GM21723 (cell line): ENCODE data around the gene SETD5.

ENCODE experiments used
- ATAC-seq: cut with Tn5 transposase; IDR thresholded peaks from one replicate; pipeline ENCODE4 v1.9.1; 2021; ENCODE audit warnings: mild to moderate bottlenecking, moderate library complexity; ENCODE audit not compliant: unreplicated experiment

The SETD5 gene

DNA sequence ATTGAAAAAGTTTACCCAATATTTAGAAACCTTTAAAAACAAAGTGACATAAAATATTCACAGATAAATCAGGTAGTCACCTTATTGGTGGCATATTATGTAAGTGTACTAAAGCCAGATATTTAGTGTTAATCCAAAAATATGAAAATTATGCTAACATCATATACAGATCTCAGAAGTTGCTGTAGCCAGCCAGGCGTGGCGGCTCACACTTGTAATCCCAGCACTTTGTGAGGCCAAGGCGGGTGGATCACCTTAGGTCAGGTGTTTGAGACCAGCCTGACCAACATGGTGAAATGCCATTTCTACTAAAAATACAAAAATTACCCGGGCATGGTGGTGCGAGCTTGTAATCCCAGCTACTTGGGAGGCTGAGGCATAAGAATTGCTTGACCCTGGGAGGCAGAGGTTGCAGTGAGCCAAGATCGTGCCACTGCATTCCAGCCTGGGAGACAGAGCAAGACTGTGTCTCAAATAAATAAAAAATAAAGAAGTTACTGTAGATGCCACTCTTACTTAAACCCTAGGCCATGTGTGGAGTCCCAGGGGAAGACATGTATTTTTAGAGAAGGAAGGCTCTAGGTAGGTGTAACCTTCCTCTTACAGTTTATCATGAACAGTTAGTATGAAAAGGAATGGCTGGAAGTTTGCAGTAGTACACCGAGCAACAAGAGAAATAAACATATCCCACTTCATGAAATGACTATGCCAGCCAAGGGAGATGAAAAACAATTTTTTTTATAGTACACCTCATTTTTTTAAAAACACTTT lies 9.6 kb downstream of the SETD5 start:
- ATAC-seq: no peak

DNA sequence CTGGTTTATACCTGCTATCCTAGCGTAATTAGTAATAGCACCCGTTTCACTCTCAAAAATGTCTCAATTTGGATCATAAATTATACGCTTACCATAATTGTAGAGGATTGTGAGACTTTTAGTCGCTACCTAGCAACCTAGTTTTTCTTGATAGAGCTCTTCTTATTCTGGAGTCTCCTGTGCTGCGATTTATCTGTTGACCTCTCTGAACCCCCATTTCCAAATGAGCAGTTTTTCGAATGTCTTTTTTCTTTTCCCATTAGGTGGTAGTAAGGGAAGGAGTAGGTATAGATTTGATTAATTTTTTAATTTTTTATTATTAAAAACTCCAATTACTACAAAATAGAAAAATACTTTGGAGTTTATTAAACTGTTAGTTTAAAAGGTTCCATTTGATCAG lies 10.6 kb downstream of the SETD5 start:
- no peak for ATAC-seq

DNA sequence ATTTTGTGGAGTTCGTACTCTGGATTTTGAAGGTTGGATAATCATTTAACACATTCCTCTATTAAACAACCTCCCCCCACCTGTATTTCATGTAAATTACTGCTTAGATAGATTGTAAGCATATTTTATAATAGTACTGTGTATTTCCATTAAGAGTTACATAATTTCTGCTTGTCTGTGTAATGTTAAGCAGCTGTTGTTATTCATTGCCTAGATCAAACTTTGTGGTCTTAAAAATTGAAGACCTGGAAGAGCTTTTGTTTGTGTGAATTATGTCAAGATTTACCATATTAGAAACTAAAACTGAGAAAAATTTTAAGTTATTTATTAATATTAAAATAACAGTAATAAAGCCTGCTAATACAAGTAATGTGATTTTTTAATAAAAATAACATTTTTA lies 11.1 kb downstream of the SETD5 start:
- no peak for ATAC-seq

DNA sequence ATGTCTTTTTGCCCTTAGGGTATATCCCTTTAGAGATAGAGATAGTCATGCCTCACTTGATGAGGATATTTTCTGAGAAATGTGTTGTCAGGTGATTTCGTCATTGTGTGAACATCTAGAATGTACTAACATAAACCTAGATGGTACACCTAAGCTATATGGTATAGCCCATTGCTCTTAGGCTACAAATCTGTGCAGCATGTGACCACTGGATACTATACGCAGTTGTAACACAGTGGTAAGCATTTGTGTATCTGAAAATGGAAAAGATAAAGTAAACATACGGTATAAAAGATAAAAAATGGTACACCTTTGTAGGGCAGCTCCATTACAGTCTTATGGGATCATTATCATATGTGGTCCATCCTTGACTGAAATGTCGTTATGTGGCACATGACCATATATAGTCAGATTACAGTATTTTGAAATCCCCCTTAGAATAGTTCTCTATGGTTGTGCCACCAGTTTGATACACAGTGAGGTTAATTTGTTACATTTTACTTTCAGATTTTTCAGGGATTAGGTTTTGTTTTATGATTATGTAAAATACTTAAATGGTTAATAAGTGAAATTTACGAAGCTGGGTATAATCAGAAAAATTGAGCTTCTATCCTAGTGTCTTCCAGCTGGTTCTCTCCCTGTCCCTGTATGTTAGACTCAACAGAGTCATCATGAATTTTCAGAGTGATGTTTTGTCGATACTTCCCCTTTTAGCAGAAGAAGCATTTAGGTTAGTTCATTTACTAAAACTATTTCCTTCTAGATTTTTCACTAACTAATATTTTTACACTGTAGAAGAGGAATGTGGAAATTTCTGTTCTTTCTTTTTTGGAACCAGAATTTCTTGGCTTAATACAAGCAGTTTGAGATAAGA lies 12.8 kb downstream of the SETD5 start:
- no peak for ATAC-seq

DNA sequence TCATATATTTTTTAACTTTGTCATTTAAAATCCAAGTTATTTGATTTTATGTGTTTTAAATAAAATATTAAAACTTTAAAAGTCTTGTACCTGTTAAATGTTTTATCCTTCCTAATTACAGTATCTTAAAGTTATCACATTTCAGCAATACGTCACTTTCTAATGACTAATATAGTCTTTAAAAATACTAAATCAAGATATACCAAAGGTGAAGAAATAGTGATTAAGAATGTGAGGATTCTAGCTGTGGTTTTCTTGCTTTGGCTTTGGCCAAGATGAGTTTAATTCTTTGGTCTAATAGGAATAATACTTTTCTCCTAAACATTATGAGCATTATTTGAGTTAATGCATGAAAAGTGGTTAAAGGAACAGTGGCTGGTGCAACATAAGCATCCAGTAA lies 13.9 kb downstream of the SETD5 start:
- ATAC-seq: no peak

DNA sequence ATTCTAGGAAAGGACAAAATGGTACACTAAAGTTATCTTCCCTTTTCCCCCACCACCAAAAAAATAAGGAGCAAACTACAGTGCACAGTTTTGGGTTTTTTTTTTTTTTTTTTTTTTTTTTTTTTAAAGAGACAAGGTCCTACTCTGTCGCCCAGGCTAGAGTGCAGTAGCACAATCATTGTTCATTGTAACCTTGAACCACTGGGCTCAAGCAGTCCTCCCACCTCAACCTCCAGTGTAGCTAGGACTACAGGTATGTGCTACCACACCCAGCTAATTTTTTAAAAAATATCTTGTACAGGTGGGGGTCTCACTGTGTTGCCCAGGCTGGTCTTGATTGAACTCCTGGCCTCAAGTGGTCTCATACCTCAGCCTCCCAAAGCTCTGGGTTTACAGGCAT lies 14.9 kb downstream of the SETD5 start:
- no peak for ATAC-seq

DNA sequence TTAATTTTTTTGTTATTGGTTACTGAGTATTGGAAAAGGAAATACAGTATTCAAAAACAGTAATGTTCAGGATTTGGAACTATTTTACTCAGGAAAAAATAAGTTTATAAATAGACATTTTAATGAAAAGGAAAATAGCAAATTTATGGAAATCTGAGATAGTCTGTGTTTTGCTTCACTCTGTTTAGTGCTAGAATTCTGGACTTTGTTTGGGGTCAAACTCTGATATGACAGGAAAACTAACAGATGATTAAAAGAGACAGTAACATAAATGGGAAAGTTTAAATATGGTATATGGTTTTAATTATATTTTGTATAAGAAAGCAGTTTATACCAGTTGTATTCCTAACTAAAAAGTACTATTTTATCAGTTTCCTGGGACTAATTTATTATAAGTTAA lies 17.4 kb downstream of the SETD5 start:
- ATAC-seq: no peak

DNA sequence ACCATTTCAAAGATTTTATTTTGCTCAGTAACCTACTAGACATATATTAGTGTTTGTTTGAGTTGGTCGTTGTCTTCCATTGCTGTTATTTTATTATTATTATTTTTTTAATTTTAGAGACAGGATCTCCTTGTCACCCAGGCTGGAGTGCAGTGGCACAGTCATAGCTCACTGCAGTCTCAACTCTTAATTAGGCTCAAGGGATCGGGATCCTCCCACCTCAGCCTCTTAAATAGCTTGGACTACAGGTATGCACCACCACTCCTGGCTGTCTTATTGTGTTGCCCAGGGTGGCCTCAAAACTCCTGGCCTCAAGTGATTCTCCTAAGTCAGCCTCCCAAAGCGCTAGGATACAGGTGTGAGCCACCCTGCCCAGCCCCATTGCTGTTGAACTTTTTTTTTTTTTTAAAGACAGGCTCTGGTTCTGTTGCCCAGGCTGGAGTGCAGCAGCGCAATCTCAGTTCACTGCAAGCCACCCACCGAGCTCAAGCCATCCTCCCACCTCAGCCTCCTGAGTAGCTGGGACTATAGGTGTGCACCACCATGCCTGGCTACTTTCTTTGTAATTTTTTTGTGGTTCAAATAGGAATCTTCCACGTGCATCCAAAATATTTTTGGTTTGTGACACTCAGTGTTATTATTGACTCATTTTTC lies 18.2 kb downstream of the SETD5 start:
- ATAC-seq: no peak

DNA sequence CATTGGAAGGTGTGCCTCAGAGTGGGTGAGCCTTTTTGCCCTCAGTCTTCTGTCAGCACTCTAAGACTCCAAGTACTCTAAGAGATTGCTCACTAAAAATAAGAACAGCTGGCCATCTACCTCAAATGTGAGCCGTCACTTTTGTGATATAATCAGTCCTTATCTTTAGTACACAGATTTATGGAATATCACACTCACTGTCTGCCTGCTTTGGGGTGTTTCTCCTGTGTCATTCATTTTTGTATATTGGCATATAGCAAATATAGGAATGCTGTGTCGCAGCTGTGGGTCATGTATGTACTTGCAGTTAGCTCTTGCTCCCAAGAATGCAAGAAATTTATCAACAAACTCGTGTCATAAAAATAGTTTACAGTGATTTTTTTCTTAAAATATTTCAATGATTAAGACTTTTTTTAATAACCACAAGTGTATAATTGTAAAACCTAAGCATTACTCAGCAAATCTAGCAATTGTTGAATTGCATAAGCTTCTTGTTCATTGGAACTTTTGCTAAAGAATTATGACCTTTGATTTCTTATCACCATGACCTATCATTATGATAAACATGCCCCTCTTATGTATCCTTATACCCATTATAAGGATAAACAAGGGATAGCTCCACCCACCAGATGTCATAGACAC lies 18.8 kb downstream of the SETD5 start:
- ATAC-seq: no peak

DNA sequence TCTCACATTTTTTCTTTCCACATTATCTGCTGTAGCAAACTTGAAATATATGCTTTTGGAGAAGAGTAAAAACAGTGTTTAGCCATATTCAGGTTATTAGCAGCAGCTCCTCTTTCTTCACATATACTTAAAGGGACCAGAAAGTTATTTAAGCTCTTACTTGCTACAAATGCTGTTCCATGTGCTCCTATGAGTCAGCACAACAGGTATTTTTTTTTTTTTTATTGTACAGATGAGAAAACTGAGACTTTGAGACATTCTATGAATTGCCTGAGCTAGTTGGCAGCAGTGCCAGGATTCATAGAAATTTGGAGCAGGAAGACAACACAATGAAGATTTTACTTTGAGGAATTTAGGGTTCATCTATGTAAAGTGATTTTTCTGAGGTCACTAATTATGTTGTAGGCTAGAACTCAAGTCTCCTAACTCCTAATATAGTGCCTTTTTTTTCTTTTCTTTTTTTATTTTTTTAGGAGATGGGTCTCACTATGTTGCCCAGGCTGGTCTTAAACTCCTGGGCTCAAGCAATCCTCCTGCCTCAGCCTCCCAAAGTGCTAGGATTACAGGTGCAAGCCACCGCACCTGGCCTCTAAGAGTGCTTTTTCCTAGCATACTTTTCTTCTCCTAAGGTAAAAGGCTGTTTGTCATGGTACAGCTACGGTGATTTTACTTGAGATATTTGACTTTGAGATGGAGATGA lies 23.6 kb downstream of the SETD5 start:
- no peak for ATAC-seq

DNA sequence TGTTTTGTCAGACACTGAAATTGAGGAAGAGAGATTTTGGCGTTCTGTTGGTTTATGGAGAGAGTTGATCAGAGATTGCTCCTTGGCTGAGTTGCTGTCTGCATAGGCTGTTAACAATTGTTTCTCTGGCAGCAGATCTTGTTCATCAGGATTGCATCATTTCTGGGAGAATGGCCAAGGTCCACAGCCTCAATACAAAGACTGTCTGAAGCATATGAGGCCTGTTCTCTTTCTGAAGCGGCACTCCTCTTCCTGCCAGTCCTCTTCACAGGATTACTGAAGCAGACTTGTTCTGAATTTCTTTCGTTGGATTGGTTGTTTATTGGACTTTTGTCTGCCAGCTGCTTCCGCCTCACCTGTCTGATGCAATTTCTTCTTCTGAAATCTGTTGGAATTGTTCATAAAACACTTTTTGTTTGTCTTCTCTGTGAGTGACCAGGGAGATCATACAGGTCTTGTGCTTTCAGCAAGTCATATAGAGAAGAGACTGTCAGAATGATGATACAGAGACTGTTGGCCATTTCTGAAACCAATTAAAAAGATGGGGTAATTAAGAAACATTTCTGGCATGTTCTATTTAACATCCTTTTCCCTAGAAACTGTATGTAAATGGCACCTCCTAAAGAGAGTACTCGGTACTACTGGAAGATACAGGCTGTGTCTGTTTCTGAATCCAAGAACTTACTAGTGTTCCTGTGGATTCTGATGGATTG lies 25.5 kb downstream of the SETD5 start:
- no peak for ATAC-seq

DNA sequence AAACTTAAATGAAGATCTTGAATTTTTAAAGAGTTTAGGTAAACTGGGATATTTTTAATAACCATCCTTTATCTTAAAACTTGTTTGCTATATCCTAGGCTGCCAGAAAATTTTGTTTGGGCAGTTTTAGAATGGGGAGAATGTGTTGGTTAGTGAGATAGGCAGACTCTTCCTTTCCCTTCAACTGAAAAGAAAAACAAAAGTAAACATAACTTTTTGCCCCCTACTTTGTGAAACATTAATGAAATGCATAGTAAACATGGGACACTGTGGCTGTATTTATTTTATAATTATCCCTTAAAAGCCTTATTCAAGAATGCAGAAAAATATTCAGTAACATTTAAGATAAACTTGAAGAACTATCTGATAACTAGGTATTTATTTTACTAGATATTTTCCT lies 31.0 kb downstream of the SETD5 start:
- no peak for ATAC-seq

DNA sequence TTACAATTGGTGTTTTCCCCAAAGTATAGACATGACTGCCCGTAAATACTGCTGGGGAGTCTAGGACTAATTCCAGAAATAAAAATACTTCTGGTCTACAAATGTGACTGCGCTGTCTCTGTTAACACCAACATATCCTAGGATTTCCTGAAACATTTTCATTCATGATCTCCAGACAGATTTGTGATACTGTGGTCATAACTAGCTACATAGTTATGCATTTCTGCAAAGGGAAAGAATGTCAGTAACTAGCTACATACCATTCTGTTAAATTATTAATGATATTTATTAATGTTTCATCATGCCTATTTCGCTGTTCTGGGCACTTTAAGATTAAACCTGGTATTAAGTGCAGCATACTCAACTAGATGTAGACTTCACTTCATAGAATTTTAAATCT lies 33.3 kb downstream of the SETD5 start:
- ATAC-seq: no peak

DNA sequence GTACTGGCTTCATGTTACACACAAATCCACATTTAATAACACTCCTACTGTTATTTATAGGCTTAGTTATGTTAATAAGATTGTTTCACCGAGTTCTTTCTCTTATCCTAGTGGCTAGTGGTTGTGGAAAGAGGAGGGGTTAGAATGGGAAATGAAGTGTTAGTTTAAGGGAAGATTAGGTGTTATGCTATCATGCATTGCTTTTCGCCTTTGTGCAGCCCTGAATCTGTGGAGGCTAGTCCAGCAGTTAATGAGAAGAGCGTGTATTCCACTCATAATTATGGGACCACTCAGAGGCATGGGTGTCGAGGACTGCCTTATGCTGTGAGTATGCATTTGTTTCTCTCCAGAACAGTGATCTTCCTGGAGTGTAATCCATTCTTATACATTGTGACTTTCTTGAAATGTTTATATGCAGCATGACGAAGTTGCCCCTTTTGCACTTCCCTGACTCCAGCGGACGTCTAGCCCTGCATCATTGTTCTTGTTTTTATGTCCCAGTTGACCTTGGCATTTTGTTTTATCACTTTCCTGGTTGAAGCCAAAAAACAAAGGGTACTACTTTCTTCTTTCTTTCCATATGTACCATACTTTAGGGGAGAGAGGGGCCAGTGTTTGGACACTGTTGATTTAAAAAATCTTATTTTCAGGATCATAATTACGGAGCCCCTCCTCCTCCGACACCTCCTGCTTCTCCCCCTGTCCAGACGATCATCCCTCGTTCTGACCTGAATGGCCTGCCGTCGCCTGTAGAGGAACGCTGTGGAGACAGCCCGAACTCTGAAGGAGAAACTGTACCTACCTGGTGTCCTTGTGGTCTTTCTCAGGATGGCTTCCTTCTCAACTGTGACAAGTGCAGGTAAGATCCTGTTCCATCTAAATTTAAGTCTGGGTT lies 36.5 kb downstream of the SETD5 start:
- ATAC-seq: no peak

DNA sequence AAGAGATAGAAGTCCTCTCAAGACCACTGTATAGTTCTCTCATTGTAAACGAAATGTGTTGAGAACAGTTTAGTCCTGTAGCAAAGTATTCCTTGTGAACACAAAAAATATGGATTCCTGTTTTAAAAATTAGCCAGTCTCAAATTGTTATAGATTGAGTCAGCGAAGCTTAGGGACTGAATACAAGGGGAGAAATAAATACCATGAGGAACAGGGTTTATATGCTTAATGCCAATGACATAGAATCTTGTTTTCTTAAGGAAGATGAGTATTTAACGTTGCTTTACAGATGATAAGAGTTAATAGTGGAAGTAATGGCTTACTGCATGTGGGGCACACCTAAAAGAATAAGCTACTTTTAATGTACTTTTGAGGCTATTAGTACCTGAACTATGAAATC lies 37.9 kb downstream of the SETD5 start:
- ATAC-seq: no peak

DNA sequence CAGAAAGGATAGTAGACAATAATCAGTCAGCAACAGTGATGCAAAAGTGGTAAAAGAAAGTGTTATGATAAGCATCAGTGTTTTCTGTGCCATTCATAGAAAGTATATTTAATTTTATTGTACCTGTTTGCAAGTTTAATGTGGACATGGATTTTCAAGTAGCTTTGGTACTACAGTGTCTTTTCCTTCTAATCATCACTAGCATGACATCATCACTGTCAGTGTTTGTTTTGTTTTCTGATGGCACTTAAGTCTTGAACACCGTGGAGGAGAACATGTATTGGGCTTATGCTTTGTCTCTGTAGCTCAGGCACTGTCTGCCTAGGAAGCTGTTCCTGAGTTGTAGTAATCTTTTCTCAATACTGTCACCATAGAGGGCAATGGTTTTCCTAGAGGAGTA lies 41.9 kb downstream of the SETD5 start:
- ATAC-seq: no peak

DNA sequence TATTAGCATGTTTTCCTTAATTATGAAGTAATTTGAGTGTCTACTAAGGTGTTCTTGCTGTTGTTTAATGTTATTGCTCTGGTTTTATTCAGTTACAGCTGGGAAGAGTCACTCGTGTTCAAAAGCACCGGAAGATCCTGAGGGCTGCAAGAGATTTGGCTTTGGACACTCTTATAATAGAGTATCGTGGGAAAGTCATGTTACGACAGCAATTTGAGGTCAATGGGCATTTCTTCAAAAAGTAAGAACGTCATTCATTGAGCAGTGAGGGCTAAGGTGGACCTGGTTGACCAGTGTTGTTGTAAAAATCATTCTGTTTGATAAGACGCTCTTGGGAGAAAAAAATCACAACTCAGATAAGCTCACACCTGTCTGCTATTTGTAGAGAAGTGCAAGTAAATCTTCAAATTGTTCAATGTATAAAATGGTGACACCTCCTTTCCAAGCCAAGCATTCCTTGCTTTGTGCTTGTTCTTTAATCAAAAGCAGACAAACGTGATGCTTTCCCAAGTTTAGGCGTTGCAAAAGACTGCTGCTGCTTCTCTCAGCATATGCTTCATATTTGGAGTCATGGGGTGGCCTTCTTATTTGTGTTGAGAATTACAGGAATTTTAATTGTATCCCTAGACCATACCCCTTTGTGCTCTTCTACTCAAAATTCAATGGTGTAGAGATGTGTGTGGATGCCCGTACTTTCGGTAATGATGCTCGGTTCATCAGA lies 44.2 kb downstream of the SETD5 start:
- no peak for ATAC-seq

DNA sequence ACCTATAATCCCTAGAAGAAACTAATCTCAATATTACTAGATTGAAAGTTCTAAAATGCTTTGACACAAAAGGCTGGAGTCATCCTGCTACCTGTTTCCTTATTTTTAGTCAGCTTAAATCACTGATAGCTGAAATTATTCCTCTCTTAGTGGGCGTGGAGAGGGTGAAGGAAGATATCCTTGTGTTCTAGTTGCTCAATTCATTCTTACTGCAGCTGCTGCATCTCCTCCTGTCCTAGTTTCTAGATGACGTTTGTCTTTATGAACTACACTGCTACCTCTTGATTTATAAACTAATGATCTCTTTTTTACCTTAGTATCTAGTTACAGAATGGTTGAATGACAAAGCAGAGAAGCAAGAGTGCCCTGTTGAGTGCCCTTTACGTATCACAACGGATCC lies 50.7 kb downstream of the SETD5 start:
- no peak for ATAC-seq
